ENCODE measurements around the gene LPCAT1.
"Not testable (repeated sequence)": the region's sequence is repeated elsewhere in the genome, so short reads cannot be mapped to it uniquely, and the experiment has no call there.

Gene LPCAT1

DNA sequence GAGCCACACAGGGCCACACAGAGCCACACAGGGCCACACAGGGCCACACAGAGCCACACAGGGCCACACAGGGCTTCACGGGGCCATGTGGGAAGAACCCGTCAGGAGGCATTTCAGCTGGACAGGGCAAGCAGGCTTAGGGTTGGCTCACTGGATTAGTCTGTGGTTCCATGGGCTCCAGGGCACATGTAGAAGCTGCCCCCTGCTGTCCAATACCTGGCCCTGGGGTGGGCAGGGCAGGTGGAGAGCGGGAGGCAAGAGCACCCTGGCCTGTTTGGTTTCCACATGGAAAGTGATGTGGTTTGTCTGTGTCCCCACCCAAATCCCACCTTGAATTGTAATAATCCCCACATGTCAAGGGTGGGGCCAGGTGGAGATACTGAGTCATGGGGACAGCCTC lies 16.4 kb upstream of the LPCAT1 start:
- no peak for DNase-seq

DNA sequence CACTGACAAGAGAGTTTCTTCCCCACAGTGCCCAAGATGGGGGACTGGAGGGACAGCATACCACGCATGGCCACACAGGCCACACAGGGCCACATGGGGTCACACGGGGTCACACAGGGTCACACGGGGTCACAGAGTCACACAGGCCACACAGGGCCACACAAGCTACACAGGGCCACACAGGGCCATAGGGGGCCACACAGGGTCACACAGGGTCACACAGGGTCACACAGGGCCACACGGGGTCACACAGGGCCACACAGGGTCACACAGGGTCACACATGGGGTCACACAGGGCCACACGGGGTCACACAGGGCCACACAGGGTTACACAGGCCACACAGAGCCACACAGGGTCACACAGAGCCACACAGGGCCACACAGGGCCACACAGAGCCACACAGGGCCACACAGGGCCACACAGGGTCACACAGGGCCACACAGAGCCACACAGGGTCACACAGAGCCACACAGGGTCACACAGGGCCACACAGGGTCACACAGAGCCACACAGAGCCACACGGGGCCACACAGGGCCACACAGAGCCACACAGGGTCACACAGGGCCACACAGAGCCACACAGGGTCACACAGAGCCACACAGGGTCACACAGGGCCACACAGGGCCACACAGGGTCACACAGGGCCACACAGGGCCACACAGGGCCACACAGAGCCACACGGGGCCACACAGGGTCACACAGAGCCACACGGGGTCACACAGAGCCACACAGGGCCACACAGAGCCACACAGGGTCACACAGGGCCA lies 15.8 kb upstream of the LPCAT1 start:
- DNase-seq, result not testable (repeated sequence)

GRCh38 chr5:1538741-1539392 lies 15.1 kb upstream of the LPCAT1 start:
- no peak for DNase-seq

DNA sequence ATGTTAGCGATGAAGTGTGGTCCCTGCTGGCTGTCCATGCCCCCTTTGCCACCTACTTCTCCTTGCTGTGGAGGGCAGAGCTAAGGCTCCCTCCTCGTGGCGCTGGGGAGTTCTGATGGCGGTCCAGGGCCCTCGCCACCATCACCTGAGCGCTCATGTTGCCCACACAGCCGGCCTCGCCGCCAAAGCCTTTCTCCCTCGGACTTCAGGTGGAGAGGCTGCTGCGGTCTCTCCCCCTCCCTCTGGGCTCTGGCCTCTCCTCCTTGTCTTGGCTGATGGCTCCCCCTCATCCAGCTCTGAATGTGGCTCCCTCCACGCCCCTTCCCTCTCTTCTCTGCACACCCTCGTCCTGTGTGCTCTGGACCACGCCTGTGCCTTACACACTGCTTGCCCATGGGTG lies 14.5 kb upstream of the LPCAT1 start:
- DNase-seq, result no peak

GRCh38 chr5:1537603-1538154 lies 13.9 kb upstream of the LPCAT1 start:
- DNase-seq, result no peak

- no peak for DNase-seq
Observed at GRCh38 chr5:1536871-1537602, 13.3 kb upstream of the LPCAT1 start.

DNA sequence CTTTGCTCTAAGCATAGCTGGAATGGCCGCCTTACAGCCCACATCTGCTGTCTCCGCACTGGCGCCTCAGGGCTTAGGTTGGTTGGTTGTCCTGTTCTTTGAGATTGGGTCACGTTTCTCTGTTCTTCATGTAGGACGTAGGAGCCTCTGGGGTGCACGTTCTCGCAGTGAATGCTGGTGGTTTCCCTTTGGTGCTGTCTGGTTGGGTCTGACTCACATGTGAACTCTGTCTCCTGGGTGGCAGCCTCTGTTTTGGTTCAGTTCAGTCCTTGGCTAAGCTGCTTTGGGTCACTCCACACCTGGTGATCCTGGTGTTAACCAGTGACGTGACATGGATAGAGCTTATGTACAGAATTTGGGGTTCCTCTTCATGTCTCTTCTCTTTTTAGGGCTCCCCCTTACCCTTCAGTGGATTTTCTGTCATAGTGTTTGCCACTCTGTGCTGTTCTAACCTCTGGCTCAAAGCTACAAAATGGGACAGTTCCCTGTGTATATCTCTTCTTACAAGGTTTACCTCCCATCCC lies 12.6 kb upstream of the LPCAT1 start:
- no peak for DNase-seq

GRCh38 chr5:1535646-1536045 lies 11.9 kb upstream of the LPCAT1 start:
- no peak for DNase-seq

DNA sequence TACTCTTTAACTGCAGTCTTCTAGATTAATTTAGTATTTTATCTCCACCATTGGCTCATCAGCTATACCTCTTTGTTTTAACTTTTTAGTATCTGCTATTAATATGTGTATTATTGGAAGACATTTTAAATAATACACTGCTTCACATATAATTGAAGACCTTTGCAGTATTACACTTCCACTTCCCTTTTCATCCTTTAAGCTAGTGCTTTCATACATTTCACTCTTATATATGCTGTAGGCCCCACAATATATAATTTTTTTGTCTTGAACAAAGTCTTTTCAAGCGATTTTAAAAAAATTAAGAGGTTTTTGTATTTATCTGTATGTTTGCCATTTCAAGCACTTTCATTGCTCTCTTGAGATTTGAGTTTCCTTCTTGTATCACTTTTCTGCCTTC lies 8.6 kb upstream of the LPCAT1 start:
- no peak for DNase-seq

DNA sequence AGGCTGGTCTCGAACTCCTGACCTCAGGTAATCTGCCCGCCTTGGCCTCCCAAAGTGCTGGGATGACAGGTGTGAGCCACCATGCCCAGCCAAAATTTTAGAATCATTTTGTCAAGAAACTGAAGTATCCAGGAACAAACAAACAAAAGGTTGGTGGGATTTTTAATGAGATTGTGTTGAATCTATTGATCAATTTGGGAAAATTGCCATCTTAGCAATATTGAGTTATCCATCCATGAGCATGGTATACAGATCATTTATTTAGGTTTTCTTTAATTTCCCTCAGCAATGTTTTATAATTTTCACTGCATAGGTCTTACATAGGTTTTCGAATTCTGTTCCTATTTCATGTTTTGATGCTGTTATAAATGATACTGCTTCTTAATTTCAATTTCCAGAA lies 5.7 kb upstream of the LPCAT1 start:
- DNase-seq, result no peak

- no peak for DNase-seq
Observed at GRCh38 chr5:1527533-1528205, 3.9 kb upstream of the LPCAT1 start.

DNA sequence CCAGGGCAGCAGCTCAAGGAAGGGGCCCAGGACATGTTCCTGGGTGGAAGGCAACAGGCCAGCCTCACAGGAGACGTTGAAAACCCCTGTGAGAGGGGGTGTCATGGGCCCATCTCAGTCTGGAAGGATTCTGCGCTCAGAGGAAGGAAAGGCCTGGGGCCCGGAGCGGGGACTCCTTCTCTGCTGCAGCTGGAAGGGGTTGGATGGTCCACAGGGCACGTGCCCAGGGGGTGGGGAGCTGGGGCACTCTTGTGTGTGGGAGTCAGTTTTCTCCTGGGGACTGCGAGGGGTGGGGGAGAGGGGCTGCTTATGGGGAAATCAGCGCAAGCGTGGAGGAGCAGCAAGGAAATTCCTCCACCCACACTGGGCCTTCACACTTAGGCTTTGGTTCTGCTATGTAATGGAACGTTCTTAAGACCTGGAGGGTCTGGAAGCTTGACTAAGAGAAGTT lies 2.9 kb upstream of the LPCAT1 start:
- no peak for DNase-seq

- no peak for DNase-seq
Observed at GRCh38 chr5:1526190-1526631, 2.5 kb upstream of the LPCAT1 start.

DNA sequence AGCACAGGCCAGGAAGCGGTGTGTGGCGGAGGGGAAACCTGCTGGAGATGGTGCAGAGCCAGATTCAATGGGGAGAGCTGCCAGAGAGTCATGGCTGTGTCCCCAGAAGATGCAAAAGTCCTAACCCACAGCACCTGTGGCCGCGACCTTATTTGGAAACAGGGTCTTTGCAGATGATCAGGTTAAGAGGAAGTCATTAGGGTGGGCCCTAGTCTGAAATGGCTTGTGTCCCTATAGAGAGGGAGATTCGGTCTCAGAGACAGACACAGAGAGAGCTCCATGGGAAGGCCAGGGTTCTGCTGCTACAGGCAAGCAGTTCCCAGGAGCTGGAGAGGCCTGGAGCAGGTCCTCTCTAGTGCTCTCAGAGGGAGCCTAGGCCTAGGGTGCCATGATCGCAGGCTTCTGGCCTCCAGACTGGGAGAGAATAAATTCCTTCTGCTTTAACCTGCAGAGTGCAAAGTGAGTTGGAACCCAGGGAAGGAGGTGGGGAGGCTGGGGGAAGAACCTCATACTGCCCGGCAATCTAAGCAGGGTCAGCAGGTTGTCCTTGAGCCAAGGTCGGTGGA lies 1.9 kb upstream of the LPCAT1 start:
- no peak for DNase-seq

DNA sequence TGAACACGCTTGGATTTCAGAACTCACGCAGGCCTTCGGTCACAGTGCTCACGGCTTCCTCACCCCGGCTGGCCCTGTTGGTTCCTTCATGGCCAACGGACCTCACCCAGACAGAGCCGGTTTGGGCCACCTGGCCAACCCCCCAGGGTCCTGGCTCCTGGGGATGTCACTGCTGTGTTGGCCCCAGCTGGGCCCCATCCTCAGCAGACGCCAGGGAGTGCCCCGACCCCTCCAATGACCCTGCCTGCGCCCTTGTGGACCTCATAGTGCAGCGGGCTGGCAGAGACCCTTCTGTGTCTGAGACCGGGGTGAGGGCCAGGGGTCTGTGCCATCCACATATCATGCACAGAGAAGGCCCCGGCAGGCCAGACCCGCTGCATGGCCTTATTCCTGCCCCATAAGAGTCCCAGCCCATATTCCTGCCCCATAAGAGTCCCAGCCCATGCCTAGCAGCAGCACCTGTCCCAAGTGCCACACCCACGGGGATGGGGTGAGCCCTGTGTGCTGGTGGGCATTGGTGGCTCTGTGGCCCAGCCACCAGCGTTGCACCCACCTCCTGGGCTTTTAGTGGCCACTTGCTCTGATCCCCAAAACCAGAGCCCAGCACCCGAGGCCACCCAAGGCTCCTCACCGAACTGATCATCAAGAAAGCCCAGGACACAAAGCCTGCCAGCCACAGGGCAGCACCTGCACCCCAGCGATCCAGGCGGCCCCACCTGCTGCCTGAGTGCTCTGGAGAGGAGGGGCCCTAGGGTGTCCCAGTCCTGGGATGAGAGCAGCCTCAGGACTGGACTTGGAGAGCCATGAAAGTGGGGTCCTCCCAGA lies 1.3 kb upstream of the LPCAT1 start:
- no peak for DNase-seq

DNA sequence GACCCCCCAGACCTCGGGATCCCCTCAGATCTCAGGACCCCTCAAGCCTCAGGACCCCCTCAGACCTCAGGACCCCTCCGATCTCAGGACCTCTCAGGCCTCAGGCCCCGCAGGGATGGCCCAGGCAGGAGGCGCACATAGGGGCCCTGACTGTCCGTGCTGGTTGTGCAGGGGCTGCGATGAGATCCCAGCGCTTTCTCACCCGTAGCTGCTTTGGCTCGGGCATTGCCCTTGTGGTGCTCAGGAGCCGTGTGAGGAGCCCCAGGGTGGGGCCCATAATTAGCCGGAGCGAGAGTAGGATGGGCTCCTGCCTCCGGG lies 680 bp upstream of the LPCAT1 start:
- DNase-seq, result no peak

- no peak for DNase-seq
Observed at GRCh38 chr5:1523480-1523792, 324 bp downstream of the LPCAT1 start.

DNA sequence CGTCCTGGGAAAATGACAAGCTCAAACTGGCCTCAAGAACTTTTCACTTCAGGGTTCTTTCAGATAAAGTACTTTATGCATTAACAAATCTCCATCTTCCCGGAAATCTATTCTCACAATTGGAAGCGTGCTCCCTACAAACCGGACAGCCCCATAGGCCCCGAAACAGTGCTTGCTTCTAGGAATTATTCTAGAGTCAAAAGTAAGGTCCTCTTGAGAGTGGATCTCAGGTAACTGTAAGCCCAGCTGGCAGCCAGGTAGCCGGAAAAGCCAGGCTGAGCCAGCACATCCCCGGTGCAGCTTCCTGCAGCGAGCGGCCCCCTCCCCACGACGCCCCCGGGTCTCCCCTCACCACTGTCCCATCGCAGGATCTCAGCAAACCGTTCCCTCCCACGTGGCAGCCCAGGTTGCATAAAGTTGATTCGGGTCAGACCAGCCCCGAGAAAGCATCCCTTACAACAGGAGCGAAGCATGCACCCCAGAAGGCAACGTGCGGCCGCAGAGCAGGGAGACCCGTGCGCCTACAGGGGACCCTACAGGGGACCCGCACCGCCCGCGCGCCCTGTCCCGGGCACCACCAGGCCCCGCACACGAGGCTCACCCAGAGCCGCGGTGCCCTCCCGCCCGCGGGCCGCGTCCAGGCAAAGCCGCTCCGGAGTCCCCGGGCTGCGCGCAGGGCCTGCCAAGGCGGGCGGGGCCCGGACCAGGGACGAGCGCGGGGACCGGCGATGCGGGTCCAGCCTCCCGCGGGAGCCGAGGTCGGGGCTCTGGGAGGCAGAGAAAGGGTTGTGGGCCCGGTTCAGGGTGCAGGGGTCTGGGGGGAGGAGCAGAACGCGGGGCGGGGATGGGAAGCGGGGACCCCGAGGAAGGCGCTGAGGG lies 920 bp downstream of the LPCAT1 start:
- DNase-seq, result no peak

- DNase-seq, result no peak
Observed at GRCh38 chr5:1521671-1522600, 1.8 kb downstream of the LPCAT1 start.

All from NCI-H1436 (cell line).